HCT116 (cell line): ENCODE data around the gene ZSWIM3. TPM values are rescaled to one million over a fixed set of nuclear protein-coding genes. Genes with fewer than 3 reads are reported as not detected.

Experiments used
- ATAC-seq: fragments of 200-7000 bp; cut with Tn5 transposase; 2 replicates; pipeline ENCODE4 v1.9.1; 2020; ENCODE audit warnings: mild to moderate bottlenecking, moderate library complexity
- BruUV-seq: library from RNA; stranded (reverse); fragments of 400-500 nt; replicated peaks from 2 replicates; lab custom pipeline; 2021; lab: Mats Ljungman, UMichigan
- CTCF ChIA-PET: fragments of 300-600 bp; sonication (Branson Sonifier 250); formaldehyde crosslinking; loops from one replicate; lab custom pipeline; 2021; ENCODE audit warnings: antibody characterized with exemption; lab: Charles Lee
- POLR2A ChIA-PET: fragments of 300-600, 350-600 bp; sonication (Branson Sonifier 250); formaldehyde crosslinking; loops from one replicate; lab custom pipeline; 2021; ENCODE audit warnings: antibody characterized with exemption; lab: Charles Lee
- RAD21 ChIA-PET, 2 experiments: fragments of 300-600 bp; sonication (Branson Sonifier 250); formaldehyde crosslinking; loops; one replicate each; lab custom pipeline; 2023; ENCODE audit warnings: low total read pairs in 2 of 2; ENCODE audit not compliant: uncharacterized antibody in 2 of 2, unreplicated experiment in 2 of 2, low non-redundant PET in 1 of 2; lab: Charles Lee
- DNase-seq: peaks from one replicate; pipeline ENCODE4 v3.0.0-alpha.2; 2010; ENCODE audit warnings: low read depth, low spot score
- H2AFZ ChIP-seq: fragments of 200-600 bp; shearing (Covaris generic), sonication (generic); 2 replicates; pipeline ENCODE4 v1.6.1; 2017; ENCODE audit warnings: low read depth, mixed run types, mixed read lengths, antibody characterized with exemption, low read length; ENCODE audit not compliant: poor library complexity, severe bottlenecking
- H3K27ac ChIP-seq: 2 replicates; pipeline ENCODE4 v1.5.1; 2012; ENCODE audit warnings: low read depth, low read length
- H3K27me3 ChIP-seq: fragments of 200-600 bp; sonication (generic); 2 replicates; pipeline ENCODE4 v1.6.1; 2016; ENCODE audit warnings: mixed run types, low read length, mixed read lengths; ENCODE audit not compliant: insufficient read depth
- H3K36me3 ChIP-seq, 2 experiments: fragments of 200-500 bp in 1 of 2; fragments of 200-600 bp in 1 of 2; sonication (Bioruptor generic) in 1 of 2; sonication (generic) in 1 of 2; 2 replicates each; pipeline versions ENCODE4 v1.5.1 to v1.6.1; 2014 to 2016; ENCODE audit warnings: low read length in 2 of 2, inconsistent platforms in 1 of 2, mixed read lengths in 1 of 2, mixed run types in 1 of 2; ENCODE audit not compliant: insufficient read depth in 2 of 2, control insufficient read depth in 1 of 2
- H3K4me1 ChIP-seq, 2 experiments: fragments of 200-600 bp in 1 of 2; sonication (generic) in 1 of 2; 2 replicates each; pipeline versions ENCODE4 v1.5.1 to v1.6.1; 2012 to 2017; ENCODE audit warnings: low read length in 2 of 2, inconsistent platforms in 1 of 2, mild to moderate bottlenecking in 1 of 2, mixed read lengths in 1 of 2, mixed run types in 1 of 2, moderate library complexity in 1 of 2; ENCODE audit not compliant: insufficient read depth in 2 of 2, control insufficient read depth in 1 of 2
- H3K4me2 ChIP-seq: fragments of 200-600 bp; sonication (generic); 2 replicates; pipeline ENCODE4 v1.6.1; 2017; ENCODE audit warnings: mixed run types, low read length, mixed read lengths
- H3K4me3 ChIP-seq, 2 experiments: fragments of 200-600 bp in 1 of 2; sonication (generic) in 1 of 2; replicated peaks in 1 of 2; 2 replicates each; pipeline ENCODE4 v1.5.1; 2011 to 2016; ENCODE audit warnings: low read length in 2 of 2, control low read depth in 1 of 2, low read depth in 1 of 2, mild to moderate bottlenecking in 1 of 2, mixed read lengths in 1 of 2, mixed run types in 1 of 2
- H3K79me2 ChIP-seq: fragments of 200-600 bp; sonication (generic); 2 replicates; pipeline ENCODE4 v1.6.1; 2017; ENCODE audit warnings: mild to moderate bottlenecking, mixed run types, low read length, moderate library complexity, mixed read lengths; ENCODE audit not compliant: insufficient read depth
- H3K9ac ChIP-seq: fragments of 200-600 bp; sonication (generic); 2 replicates; pipeline ENCODE4 v1.6.1; 2016; ENCODE audit warnings: low read length, mixed read lengths
- H3K9me2 ChIP-seq: fragments of 200-600 bp; sonication (generic), shearing (Covaris generic); 2 replicates; pipeline ENCODE4 v1.6.1; 2017; ENCODE audit warnings: mixed run types, mild to moderate bottlenecking, moderate library complexity; ENCODE audit not compliant: insufficient read depth
- H3K9me3 ChIP-seq, 2 experiments: fragments of 200-500 bp in 1 of 2; fragments of 200-600 bp in 1 of 2; sonication (Bioruptor generic) in 1 of 2; sonication (generic) in 1 of 2; 2 replicates each; pipeline ENCODE4 v1.6.1; 2014 to 2017; ENCODE audit warnings: low read length in 2 of 2, mixed read lengths in 2 of 2, inconsistent platforms in 1 of 2, low read depth in 1 of 2, mild to moderate bottlenecking in 1 of 2, mixed run types in 1 of 2, moderate library complexity in 1 of 2; ENCODE audit not compliant: control insufficient read depth in 1 of 2, insufficient read depth in 1 of 2
- H4K20me1 ChIP-seq: fragments of 200-600 bp; sonication (generic), shearing (Covaris generic); 2 replicates; pipeline ENCODE4 v1.6.1; 2017; ENCODE audit warnings: mixed run types, mild to moderate bottlenecking, moderate library complexity; ENCODE audit not compliant: insufficient read depth
- CEBPB ChIP-seq: IDR thresholded peaks from 2 replicates; pipeline ENCODE4 v1.6.1; 2012; ENCODE audit warnings: low read depth
- CTCF ChIP-seq, 3 experiments: fragments of 200-600 bp in 1 of 3; sonication (generic) in 1 of 3; IDR thresholded peaks in 2 of 3; conservative IDR thresholded peaks in 1 of 3; 2 replicates each; pipeline ENCODE4 v1.5.1; 2012 to 2017; ENCODE audit warnings: low read depth in 2 of 3, low read length in 2 of 3, antibody characterized with exemption in 1 of 3, borderline replicate concordance in 1 of 3, control low read depth in 1 of 3, mild to moderate bottlenecking in 1 of 3, mixed read lengths in 1 of 3, mixed run types in 1 of 3, moderate library complexity in 1 of 3; ENCODE audit not compliant: insufficient read depth in 1 of 3
- JUND ChIP-seq: IDR thresholded peaks from 2 replicates; pipeline ENCODE4 v1.6.1; 2012
- POLR2AphosphoS5 ChIP-seq: IDR thresholded peaks from 2 replicates; pipeline ENCODE4 v1.6.1; 2011; ENCODE audit warnings: mild to moderate bottlenecking, low read depth, low read length, moderate library complexity
- ZBTB33 ChIP-seq: IDR thresholded peaks from 2 replicates; pipeline ENCODE4 v1.6.1; 2011; ENCODE audit warnings: mild to moderate bottlenecking, low read length, moderate library complexity; ENCODE audit not compliant: insufficient replicate concordance; ENCODE audit errors: extremely low read depth
- ZNF274 ChIP-seq: fragments of 200-500 bp; sonication (Bioruptor generic); IDR thresholded peaks from 2 replicates; pipeline ENCODE4 v1.6.1; 2014; ENCODE audit warnings: mild to moderate bottlenecking, low read depth, low read length, inconsistent platforms
- intact Hi-C: fragments of 100-400 bp; cut with micrococcal nuclease; formaldehyde crosslinking; loops from 2 replicates; pipeline ENCODE4 v1.10.0; 2022
- total RNA-seq: library from RNA; stranded (reverse); gene quantifications from one replicate; pipeline ENCODE4 v1.2.1, GENCODE V29; 2021; ENCODE audit not compliant: unreplicated experiment

ZSWIM3 gene
- total RNA-seq, 1 experiment from 2014 or later, result 1.8 TPM

GRCh38 chr20:45853484-45853883, 3.9 kb upstream of the ZSWIM3 start:
- Histone ChIP-seq H3K27ac (no peak overlapping the region), H3K36me3 (no peaks in the 10 kb centered on the region), H4K20me1 (no peaks in the 10 kb centered on the region), H3K9me3 (no peaks in the 10 kb centered on the region), H3K4me3 (no peak overlapping the region)
- ChIA-PET POLR2A (no interaction called here), CTCF (no interaction called here)
- no peak for TF ChIP-seq ZNF274
- TF ChIP-seq CTCF (IDR thresholded peaks at IDR 0.05 in 2 of 3, conservative IDR thresholded peaks at IDR 0.05 in 1 of 3; ENCODE audit: borderline replicate concordance in 1 of 3, insufficient read depth in 1 of 3, low read depth in 2 of 3, low read length in 2 of 3), result no peak
- no peak for TF ChIP-seq CEBPB
- no peak for TF ChIP-seq JUND
- no peak for TF ChIP-seq ZBTB33
- no peak for TF ChIP-seq POLR2AphosphoS5
- TF ChIP-seq, all 23 proteins: peak for 0
- no peak overlapping the region for H3K4me2 ChIP-seq
- no peak overlapping the region for H3K9ac ChIP-seq
- H3K79me2 ChIP-seq, result 0 out of 2 replicates have a peak, but pooled peaks cover 12% of the 10 kb centered on the region
- H3K9me2 ChIP-seq, result no peaks in the 10 kb centered on the region
- H3K27me3 ChIP-seq, result no peaks in the 10 kb centered on the region
- no TSS peak for BruUV-seq
- DNase-seq, result no peak
- RAD21 ChIA-PET, result no interaction called here
- ATAC-seq, result no peak
- peaks cover 0 to 17% of the 10 kb centered on the region in 2 experiments; a peak in 3 of 4 replicates for H3K4me1 ChIP-seq
- no peak overlapping the region for H2AFZ ChIP-seq
- intact Hi-C loops, result no loop called here
